ENCODE data around the gene UBAP2L. TPM values are rescaled to one million over a fixed set of nuclear protein-coding genes. Genes with fewer than 3 reads are reported as not detected.

The UBAP2L gene
- total RNA-seq, 2 experiments from 2014 or later, result 183 to 195 TPM

DNA sequence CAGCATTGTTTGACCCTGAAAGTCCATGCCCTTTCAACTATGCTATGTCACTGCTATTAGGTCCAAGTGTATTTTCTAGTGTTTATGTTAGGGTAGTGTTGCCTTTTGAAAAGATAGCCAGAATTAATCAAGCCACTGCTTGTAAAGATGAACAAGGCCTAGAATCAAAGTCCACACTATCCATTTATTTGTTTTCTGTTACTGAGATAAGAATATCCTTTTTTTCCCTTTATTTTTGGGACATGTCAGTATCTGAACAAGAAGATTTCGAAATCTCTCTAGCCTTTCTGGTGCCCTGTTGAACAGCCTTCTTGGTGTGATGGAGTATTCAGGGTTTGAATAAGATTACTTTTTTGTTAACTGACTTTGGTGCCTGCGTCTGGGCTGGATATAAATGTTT lies 16.7 kb downstream of the UBAP2L start:
- DNase-seq, result no peak
- no peaks in the 10 kb centered on the region for H3K27me3 Mint-ChIP-seq
- peaks cover 60% of the 10 kb centered on the region for H3K36me3 Mint-ChIP-seq (ENCODE audit: low read depth)
- ChIA-PET POLR2A (no interaction called here), CTCF (no interaction called here)
- intact Hi-C loops (cut with micrococcal nuclease), result no loop called here
- peak overlapping the region; percentile 59 for H3K27ac Mint-ChIP-seq
- ATAC-seq, result no peak
- H3K9me3 Mint-ChIP-seq, result no peaks in the 10 kb centered on the region
- TF ChIP-seq, protein P1, sequence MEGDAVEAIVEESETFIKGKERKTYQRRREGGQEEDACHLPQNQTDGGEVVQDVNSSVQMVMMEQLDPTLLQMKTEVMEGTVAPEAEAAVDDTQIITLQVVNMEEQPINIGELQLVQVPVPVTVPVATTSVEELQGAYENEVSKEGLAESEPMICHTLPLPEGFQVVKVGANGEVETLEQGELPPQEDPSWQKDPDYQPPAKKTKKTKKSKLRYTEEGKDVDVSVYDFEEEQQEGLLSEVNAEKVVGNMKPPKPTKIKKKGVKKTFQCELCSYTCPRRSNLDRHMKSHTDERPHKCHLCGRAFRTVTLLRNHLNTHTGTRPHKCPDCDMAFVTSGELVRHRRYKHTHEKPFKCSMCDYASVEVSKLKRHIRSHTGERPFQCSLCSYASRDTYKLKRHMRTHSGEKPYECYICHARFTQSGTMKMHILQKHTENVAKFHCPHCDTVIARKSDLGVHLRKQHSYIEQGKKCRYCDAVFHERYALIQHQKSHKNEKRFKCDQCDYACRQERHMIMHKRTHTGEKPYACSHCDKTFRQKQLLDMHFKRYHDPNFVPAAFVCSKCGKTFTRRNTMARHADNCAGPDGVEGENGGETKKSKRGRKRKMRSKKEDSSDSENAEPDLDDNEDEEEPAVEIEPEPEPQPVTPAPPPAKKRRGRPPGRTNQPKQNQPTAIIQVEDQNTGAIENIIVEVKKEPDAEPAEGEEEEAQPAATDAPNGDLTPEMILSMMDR (IDR thresholded peaks at IDR 0.05), result no peak
- H3K4me1 Mint-ChIP-seq (ENCODE audit: low read depth), result peaks cover 31% of the 10 kb centered on the region
- H3K4me3 Mint-ChIP-seq, result no peak overlapping the region

DNA sequence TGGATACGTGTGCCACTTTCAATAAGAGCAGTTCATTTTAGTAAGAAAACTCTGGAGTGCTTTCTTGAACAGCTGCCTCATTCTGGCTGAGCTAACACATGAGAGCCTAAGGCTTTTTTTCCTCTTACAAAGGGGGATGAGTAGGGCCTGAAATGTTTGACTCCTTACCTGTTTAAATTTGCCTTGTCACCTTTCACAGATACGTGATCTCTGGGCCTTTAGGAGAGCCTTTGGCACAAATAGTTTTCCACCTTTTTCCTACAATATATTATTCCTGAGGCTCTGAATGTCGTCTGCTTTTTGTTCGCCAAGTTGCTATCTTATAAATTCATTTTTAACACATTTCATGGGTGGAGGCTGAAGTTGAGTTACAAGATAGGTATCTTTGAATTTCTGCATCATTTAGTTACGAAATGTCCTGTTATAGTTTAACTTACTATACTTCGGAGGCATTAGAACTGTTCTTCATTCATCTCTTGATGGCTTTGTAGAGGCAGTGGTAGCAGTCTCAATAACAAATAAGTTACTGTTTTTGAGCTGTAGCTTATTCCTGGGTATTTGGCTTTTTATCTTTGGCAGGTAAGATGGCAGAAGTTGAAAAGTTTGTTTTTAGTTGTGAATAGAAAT lies 17.2 kb downstream of the UBAP2L start:
- Mint-ChIP-seq H3K36me3 (ENCODE audit: low read depth) (peaks cover 65% of the 10 kb centered on the region), H3K4me3 (no peak overlapping the region), H3K4me1 (ENCODE audit: low read depth) (peaks cover 32% of the 10 kb centered on the region), H3K27ac (peak overlapping the region; percentile 59), H3K27me3 (no peaks in the 10 kb centered on the region), H3K9me3 (no peaks in the 10 kb centered on the region)
- DNase-seq (no peak), ATAC-seq (no peak)
- ChIA-PET POLR2A (no interaction called here), CTCF (interaction anchor here (0.8 kb wide), 1 partner anchor 97 kb away, joined by 3 read pairs; no protein-coding TSS in a partner anchor)
- intact Hi-C loops (cut with micrococcal nuclease), result no loop called here
- TF ChIP-seq, protein P1 (IDR thresholded peaks at IDR 0.05), result no peak

DNA sequence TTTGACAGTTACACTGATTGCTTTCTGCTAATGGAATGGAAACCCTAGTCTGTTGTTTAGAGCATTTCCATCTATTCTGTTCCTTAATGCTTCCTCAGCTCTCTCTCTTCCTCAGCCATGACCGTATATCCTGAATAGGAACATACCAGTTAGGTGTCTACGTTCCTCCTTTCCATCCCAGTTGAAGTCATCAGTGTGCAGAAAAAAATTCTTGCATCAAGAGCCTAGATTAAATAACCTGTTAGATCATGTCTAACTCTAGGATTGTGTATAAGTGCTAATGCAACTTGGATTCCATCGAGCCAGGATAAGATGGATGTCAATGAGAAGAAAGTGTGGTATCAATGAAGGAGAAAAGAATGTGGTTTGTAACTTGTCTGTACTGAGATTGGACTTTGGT lies 18.7 kb downstream of the UBAP2L start:
- intact Hi-C loops (cut with micrococcal nuclease), result no loop called here
- Mint-ChIP-seq H3K4me3 (no peak overlapping the region), H3K36me3 (ENCODE audit: low read depth) (peaks cover 72% of the 10 kb centered on the region), H3K9me3 (no peaks in the 10 kb centered on the region), H3K4me1 (ENCODE audit: low read depth) (peaks cover 32% of the 10 kb centered on the region), H3K27me3 (no peaks in the 10 kb centered on the region), H3K27ac (peak overlapping the region; percentile 53)
- TF ChIP-seq, protein P1 (IDR thresholded peaks at IDR 0.05), result no peak
- no peak for DNase-seq
- ChIA-PET CTCF (interaction anchor here (1.3 to 1.5 kb wide), 2 partner anchors 22 to 93 kb away, joined by 3 to 4 read pairs; no protein-coding TSS in a partner anchor), POLR2A (interaction anchor here (1.0 to 1.4 kb wide), 4 partner anchors 17 to 26 kb away, joined by 3 to 4 read pairs (median 3); no protein-coding TSS in a partner anchor)
- ATAC-seq, result no peak

DNA sequence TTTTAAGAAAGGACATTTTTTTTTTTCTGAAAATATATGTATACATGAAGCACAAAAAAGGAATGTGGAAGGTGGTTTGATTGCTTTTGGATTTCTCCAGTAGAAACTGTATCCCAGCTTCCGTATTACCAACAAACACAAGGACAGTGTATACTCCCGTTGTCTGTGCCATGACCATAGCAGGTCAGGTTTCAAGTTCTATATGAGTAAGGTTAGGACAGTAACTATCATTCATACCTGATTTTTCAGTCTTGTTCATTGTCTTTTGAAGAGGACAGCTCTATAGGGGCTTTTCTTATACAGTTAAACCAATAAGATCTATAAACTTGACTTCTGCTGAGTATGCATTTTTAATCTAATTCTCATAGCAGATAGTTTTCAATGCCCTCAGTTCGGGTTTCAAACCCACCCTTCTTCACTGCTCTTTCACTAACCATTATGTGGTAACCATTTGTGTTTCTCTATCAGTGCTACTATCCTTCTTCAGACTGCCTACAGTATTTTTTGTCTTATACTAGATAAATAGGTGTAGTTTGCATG lies 19.6 kb downstream of the UBAP2L start:
- TF ChIP-seq, protein P1 (IDR thresholded peaks at IDR 0.05), result no peak
- intact Hi-C loops (cut with micrococcal nuclease), result no loop called here
- POLR2A ChIA-PET, result interaction anchor here (1.1 to 1.4 kb wide), 2 partner anchors 25 to 27 kb away, joined by 3 to 4 read pairs; no protein-coding TSS in a partner anchor
- DNase-seq, result no peak
- H3K27ac Mint-ChIP-seq, result peak overlapping the region; percentile 53
- no peak for ATAC-seq
- peaks cover 32% of the 10 kb centered on the region for H3K4me1 Mint-ChIP-seq (ENCODE audit: low read depth)
- H3K36me3 Mint-ChIP-seq (ENCODE audit: low read depth), result peaks cover 71% of the 10 kb centered on the region
- H3K9me3 Mint-ChIP-seq, result no peaks in the 10 kb centered on the region
- H3K27me3 Mint-ChIP-seq, result no peaks in the 10 kb centered on the region
- CTCF ChIA-PET, result interaction anchor here (1.0 to 1.3 kb wide), 2 partner anchors 21 to 92 kb away, joined by 3 read pairs; no protein-coding TSS in a partner anchor
- no peak overlapping the region for H3K4me3 Mint-ChIP-seq

All from activated CD8-positive, alpha-beta T cell treated with anti-CD3 and anti-CD28 coated beads for 36 hours (primary cell).